ENCODE measurements around the gene PPP1R3D.

PPP1R3D gene

DNA sequence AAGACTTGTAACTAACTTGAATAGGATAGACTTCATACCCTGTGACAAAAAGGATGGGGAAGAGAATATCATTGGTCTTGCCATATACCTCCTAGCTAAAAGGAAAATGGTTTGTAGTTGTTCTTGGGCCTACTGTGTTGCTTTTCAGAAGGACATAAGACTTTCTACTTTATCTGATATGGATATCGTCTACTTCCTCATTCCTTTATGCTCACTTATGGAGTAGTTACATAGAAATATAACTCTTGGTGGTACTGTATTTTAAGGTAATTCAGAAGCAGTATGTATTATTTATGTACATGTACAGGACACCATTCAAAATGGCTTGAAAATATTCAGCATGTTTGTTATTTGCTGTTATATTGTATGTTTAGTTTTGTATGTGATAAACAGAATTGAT, 8.1 kb upstream of the PPP1R3D start:
- no peak for DNase-seq

DNA sequence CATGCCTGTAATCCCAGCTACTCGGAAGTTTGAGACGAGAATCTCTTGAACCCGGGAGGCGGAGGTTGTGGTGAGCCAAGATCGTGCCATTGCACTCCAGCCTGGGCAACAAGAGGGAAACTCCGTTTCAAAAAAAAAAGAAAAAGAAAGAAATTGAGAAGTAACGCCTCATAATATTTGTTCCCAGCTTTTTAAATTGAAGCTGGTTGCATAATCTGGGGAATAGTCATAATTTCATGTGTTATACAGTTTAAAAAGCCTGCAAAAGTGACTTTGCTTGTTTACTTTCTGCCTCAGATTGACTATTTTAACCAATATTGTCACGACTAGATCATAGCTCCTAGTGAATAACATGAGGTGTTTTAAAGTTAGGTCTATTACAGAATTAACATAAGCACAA, 7.3 kb upstream of the PPP1R3D start:
- no peak for DNase-seq

DNA sequence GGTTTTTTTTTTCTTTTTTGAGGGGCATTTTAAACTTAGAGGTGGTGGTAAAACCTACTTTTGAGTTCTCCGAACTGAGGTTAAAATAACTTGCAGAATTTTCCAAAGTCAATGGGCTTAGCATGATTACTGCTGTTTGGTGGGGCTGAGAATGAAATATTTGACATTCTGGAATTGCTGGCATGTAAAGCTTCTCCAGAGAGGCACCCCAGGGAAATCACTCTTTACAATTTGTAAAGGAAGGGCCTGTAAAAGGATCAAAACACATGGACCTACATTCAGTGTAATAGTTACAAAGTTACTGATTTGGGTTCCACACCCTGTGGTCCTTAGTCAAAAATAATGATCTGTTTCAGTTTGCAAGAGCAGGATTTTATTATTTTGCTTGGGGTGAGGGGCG, 5.6 kb upstream of the PPP1R3D start:
- DNase-seq: no peak

DNA sequence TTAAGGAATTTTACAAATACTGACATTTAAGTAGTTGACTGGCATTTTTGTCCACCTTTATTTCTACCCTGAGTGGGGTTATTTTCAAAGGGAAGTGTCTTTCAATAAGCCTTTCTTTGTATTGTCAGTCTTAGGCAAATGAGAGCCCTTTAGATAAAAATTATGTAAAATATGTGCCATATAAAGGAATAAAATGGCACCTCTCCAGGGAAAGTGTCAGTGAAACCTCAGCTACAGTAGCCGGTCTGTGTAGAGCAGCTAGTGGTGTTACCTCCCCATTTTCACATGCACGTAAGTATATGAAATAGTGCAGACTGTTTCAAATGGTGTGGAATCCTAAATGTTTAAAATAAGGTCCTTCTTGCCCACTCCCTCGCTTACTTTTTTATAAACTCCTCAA, 5.1 kb upstream of the PPP1R3D start:
- DNase-seq: no peak

DNA sequence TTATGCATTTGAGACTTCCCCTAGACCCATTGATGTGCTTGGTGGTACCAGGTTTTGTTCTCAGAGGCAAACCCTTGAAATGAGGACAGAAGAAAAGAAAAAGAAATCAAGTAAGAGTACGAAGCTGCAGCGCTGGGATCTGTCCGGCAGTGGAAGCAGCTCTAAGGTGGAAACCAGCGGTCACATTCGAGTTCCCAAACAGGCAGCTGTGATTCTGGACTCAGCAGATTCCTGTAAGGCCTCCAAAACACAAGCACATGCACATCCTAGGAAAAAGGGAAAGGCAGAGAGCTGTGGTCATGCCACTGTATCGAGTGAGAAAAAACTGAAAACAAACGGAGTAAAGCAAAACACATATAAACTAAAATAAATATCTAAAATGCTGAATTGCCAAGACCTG, 4.6 kb upstream of the PPP1R3D start:
- DNase-seq: no peak

DNA sequence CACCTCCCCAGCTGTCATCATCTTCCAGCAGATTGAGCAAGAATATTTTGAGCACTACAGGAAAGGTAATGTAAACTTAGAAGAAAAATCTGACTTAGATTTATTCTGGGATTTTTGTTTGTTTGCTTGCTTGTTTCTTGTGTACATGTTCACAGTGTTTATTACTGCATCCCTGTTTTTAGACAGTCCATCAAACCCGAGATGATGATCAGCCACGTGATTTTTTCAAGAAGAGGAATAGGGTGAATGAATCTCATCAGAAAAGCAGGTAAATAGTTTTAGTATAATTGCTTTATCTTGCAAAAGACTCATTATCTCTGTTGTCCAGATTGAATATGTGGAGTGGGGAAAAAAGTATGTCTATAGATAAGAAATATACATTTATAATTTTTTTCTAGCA, 2.1 kb upstream of the PPP1R3D start:
- no peak for DNase-seq

DNA sequence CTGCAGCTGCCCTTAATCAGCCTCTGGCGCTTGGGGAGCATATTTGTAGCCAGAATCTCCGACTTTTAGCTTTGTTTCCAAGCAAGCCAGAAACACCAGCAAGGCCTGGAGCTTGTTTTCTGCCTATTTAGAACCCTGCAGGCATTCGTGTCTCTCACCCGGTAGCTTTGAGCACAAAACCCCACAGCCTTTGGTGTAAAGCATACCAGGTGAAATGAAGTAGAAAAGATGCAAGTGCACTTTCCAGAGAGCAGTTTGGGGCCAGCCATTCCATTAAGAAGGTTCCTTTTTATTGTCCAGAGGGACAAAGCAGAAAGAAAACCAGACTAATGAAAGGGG, 820 bp upstream of the PPP1R3D start:
- no peak for DNase-seq

DNA sequence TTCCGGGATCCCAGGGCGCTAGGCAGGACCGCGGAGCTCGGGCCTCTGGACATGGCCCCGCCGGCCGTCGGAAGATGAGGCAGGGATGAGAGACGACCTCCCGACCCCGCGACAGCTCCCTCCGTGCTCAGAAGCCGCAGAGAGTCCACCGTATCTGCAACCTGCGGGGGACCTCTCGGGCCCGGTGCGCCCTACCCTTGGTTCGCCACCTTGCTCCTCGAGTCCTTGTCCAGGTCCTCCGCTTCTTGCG, 301 bp downstream of the PPP1R3D start:
- DNase-seq: no peak

DNA sequence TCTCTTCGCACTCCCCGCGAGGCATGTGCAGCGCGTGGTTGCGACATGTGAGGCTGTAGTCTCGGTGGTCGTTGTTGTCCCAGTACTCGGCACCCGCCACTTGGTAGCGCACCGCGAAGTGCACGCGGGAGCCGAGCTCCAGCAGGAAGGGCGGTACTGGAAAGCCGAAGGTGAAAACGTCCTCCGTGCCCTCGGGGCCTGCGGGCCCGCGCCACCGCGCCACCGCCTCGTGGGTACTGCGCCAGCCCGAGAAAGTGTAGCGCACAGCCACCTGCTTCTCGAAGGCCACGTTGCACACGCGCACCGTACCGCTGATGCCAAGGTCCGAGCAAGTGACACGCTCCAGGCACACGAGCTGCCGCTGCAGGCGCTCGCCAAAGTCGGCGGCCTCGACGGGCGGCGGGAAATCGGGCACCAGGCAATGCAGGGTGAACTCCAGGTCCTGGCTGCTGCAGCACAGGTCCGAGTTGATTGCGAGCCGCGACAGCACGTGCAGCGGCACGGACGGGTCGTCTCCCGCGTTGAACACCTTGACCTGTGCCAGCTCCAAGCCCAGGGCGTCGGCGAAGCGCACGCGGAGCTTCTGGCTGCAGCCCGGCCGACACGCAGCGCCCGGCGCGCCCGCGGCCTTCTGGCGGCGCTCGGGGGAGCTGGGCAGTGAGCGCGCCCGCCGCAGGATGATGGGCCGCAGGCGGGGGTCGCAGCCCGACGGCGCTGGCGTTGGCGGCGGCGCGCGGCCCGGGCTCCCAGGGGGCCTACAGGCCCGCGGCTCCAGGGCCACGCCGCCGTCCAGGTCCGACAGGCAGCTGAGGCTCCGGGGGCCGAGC, 840 bp downstream of the PPP1R3D start:
- DNase-seq: no peak

DNA sequence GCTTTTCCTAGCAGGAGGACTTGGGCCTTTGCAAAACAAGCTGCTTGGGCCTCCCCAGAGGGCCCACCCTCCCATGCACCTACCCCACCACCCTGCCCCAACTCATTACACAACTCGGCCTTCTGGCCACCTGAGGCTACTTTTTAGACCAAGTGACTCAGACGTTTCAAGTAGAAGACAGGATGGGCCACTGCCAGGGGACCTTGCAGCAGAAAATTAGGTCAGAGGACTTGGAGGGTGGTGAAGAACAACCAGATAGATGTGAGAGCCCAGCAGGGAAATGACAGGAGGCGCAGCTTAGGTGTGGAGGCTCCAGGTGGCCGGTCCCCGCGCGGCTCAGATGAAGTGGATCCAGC, 1.4 kb downstream of the PPP1R3D start:
- no peak for DNase-seq

DNA sequence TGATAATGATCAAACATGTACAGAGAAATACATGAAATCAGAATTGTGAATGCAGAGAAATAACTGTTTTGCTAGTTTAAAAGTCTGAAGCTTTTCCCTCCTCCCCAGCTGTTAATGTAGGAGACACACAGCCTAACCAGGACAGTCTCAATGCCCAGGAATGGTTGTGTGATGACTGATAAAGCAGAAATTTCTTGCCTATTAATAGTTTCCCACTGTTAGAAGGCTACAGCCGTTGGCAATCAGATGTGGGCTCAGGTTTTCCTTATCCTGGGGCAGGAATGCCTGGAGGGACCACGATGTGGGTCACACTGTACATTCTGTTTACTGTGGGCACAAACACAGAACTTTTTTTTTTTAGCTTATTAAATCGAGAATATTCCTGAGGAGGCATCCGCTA, 1.9 kb downstream of the PPP1R3D start:
- no peak for DNase-seq

DNA sequence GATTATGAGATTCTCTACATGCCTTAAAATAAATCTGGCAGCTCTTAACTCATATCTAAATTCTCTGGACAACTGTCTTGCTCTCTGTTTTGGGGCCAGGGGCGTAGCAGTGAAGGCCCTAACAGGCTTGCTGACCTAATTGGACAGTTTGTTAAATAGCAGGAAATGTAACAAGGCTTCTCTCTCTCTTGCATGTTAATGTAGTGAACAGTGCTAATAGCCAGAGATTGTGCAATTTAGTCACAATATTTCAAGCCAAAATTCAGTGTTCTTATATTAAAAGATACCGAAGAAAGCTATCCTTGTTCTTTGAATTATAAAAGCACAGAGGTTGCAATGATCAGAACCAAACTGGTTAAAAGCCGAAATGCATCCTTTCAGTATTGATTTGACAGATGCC, 3.0 kb downstream of the PPP1R3D start:
- DNase-seq: no peak

DNA sequence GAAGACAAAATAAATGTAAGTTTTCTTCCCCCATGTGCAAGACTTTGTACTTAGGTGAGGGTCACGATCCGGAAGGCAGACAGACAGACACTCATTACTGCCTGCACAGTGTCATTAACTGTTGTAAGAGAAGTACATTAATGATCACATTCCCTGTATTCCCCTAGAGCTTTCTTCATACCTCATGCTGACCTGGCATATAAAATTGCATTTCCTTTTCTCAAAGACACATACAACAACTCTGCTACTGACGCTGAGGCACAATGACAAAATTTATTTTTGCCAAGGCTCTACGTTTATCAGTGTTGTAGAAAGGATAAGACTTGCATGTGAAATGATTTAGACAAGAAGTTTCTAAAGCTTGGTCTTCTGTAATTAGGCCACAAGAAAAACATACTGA, 3.7 kb downstream of the PPP1R3D start:
- no peak for DNase-seq

DNA sequence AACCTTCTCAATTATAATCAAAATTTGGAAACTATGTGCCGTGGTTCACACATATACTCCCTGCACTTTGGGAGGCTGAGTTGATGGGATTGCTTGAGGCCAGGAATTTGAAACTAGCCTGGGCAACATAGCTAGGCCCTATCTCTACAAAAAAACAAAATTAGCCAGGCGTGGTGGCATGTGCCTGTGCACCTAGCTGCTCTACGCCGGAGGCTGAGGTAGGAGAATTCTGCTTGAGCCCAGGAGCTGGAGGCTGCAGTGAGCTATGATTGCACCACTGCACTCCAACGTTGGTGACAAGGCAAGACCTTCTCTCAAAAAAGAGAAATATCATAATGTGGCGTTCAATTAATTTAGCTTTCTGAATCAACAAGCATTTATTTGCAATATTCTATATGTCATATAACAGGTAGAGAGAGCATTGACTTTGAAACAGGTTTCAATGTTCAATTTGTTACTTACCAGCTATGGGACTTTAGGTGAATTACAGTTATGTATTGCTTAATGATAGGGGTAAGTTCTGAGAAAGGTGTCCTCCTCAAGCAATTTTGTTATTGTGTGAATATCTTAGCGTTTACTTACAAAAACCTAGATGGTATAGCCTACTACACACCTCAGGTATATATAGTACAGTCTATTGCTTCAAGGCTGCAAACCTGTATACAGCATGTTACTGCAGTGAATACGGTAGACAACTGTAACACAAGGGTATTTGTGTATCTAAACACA, 4.5 kb downstream of the PPP1R3D start:
- DNase-seq: no peak

DNA sequence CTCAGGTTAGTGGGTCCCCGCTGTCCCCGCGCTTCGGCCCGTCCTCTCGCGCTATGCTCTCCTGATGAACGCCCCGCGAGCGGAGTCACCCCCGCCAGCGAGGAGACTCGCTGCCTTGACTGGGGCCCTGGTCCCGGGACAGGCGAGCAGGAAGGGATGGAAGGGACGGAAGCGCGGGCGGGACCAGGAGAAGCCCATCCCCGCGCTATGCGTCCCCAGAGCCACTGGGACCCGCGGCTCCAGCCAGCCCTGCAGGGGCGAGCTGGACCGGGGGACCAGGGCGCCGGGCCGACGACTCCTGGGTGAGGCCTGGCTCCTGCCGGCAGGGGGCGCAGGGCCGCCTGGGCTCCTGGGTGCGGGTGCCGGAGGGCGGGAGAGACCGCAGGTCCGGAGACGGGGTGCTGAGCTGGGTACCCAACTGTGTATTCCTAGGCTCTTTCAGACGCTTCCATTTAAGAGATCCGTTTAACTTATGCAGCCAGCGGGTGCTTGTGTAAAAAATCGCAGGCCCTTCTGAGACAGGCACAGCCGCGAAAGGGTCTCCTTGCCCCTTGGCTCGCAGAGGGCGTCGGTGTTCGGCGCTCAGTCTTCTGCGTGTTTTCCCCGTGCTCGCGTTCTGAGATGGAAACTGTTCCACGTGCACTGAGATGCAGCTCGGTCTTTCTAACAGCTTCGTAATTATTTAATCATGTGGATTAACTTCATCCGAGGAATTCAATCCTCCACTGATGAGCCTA, 6.1 kb downstream of the PPP1R3D start:
- peak; percentile 57 to 68 (median 62) for DNase-seq

DNA sequence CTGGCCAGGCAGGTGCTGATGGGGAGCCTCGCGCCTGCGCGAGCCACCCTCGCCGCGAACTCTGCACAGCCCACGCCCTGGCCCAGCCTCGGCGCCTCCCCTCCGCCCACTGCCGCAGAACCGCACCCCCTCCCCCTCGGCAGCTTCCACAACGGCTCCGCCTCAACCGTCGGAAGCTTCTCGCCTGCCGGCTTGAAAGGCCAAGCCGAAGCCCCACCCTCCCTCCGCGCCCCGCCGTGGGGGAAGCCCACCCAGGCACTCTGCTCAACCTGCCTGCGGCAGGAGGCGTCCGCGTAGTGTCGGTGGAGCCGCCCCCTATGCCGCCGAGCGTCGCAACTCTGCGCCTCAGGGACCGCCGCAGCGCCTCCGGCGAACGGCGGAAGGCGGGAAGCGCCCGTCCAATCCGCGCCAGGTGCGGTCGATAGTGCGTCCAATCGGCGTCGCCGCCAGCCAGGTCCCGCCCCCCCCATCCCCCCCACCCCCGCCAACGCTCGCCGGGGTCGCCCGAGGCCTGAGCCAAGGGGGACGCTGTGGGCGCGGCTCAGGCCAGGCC, 6.7 kb downstream of the PPP1R3D start, which contains the start of gene SYCP2:
SYCP2 (minus strand) TSS at position 342 of the 553 bp plus-strand sequence. CDS start 11,224 bp downstream, outside the sequence.
- DNase-seq: peak in 3 of 4 experiments; percentile 36 to 48 (median 44)

DNA sequence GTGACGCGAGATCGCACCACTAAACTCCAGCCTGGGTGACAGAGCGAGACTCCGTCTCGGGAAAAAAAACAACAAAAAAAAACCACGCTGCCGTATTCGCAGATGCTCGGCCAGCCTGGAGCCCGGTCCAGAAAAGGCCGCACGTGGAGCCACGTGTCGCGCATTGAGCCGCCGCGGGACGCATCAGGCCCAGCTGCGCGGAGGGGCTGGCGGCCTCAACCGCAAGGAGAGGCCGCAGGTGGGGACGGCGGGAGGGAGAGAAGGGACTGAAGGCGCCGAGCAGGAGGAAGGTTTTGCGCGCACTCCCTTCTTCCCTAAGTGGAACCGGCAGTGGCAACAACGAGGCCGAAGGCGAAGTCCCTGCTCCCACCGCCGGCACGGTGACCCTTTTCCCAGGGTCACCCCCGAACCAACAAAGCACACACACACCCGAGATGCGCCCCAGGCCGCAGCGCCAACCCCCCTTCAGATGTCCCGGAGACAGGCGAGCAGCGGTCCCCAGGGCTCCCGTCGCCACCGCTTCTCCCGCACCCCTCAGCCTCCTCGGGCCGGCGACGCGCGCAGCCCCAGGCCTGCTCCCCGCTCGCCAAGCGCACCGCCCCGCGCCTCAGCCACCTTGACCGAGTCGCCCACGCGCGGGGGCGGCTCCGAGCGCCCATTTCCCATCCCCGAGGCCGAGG, 7.3 kb downstream of the PPP1R3D start:
- no peak for DNase-seq

DNA sequence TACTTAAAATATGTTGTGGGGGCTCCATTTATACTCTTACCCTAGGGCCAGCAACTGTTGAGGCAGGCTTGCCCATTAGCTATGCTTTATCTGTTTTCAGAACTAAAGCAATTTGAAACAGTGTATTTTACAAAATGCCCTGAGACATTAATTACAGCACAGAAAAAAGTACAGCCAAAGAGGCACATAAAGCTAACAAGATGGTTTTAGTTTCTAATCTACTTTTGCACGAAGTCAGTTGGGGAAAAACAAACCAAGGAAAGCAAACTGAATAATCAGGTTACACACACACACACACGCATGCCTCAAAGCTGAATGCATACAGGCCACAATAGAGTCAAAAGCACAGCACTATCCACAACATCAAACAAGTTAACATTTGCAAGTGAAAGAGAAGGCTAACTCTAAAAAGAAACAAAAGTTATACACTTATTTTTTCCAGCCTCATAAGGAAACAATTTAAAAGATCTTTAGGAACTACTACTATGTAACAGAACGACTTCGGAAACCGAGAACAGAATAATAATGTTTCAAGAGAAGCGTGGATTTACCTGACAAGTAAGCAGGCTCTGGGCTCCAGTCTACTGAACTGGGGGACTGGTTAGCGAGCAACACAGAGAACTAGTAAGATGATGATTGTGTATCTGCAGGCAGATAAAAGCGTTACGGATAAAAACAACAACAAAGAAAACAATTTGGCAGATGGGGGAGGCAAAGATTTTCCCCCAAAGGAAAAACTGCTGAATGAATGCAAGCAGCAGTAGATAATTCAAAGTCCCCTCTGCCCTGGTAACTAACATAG, 8.4 kb downstream of the PPP1R3D start:
- no peak for DNase-seq

DNA sequence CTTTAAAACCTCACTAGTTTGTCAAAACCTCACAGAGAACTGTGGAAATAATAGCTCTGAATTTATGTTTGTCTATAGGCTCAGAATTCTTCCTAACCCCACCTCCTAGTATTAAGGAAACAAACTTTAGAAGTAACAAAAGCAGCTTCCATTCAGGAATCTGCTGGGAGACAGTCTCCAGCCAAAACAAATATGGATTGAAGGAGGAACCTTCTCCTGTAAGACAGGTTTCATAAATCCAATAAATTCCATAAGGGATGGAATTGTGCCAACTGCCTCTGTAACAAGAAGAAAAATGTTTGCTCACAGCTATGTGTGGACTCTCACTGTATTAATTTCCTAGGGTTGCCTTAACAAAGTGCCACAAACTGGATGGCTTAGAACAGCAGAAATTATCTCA, 14.2 kb downstream of the PPP1R3D start:
- DNase-seq: no peak

DNA sequence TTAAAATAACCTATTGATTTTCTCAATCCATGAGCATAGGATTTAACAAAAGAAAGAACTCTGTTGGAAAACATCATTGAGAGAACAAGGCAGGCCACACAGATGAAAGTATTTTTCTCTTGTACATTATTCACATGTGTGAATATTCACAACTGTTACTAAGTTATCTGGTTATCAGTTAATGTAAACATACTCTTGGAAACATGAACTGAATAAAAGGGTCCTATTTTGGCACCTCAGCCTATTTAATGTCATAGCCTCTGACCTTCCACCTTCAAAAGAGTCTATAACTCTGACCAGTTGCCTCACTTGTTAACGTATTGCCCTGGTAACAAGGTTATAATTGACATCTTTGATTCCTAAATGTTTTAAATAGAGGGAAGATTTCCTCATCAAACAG, 14.7 kb downstream of the PPP1R3D start:
- no peak for DNase-seq

DNA sequence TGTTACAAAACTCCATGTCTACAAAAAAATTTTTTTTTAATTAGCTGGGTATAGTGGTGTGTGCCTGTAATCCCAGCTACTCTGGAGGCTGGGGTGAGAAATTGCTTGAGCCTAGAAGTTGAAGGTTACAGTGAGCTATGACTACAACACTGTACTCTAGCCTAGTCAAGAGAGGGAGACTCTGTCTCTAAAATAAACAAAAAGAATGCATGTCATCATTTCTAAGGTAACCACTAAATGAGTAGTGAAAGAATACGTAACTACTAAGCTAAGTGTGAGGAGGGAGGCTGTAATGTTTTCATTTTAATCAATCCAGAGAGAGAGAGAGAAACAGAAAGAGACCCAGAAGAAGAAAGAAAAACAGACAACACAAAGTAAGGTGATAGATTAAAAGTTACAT, 16.6 kb downstream of the PPP1R3D start:
- no peak for DNase-seq

DNA sequence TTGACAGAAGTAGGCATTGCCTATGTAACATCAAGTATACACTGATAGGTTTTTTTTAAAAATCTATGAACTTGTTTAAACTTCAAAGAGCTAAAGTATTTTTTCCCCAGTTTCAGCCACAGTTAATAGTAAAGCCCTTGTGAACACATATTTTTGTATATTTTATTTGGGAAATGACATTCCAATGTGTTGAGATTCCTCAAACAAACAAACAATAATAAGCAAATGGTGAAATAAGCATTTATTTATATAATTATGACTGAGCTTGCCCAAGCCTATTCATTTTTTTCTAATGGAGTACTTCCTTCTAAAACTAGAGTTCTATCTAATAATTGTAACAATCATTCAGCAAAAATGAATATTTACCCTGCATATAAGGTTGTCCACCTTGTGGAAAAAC, 19.2 kb downstream of the PPP1R3D start:
- no peak for DNase-seq
